ENCODE data around the gene C20orf141.

The C20orf141 gene

GRCh38 chr20:2800521-2801285 lies 14.1 kb upstream of the C20orf141 start, which contains the start of gene CPXM1:
TSS of gene CPXM1 (minus strand) at chr20:2800627. CDS start at chr20:2800572, 55 bp downstream.
- peak; percentile 58 to 83 for DNase-seq (ENCODE audit: low read depth in 1 of 2, low spot score in 1 of 2)
- peak within 1 kb of the TSS; percentile 44 for H3K4me3 ChIP-seq (replicated peaks; ENCODE audit: insufficient read depth, low read length)
- H3K27me3 ChIP-seq (ENCODE audit: insufficient read depth, poor library complexity, severe bottlenecking): peaks cover 38% of the 10 kb centered on the region
- H3K27ac ChIP-seq (replicated peaks): no peak within 1 kb of the TSS
- TF ChIP-seq GABPA (IDR thresholded peaks at IDR 0.05; ENCODE audit: low read depth) (no peak), POLR2AphosphoS5 (IDR thresholded peaks at IDR 0.05; ENCODE audit: low read depth) (peak; percentile 63), SPI1 (IDR thresholded peaks at IDR 0.05; ENCODE audit: borderline replicate concordance, low read depth) (peak; percentile 89)
- TF ChIP-seq, protein P1, sequence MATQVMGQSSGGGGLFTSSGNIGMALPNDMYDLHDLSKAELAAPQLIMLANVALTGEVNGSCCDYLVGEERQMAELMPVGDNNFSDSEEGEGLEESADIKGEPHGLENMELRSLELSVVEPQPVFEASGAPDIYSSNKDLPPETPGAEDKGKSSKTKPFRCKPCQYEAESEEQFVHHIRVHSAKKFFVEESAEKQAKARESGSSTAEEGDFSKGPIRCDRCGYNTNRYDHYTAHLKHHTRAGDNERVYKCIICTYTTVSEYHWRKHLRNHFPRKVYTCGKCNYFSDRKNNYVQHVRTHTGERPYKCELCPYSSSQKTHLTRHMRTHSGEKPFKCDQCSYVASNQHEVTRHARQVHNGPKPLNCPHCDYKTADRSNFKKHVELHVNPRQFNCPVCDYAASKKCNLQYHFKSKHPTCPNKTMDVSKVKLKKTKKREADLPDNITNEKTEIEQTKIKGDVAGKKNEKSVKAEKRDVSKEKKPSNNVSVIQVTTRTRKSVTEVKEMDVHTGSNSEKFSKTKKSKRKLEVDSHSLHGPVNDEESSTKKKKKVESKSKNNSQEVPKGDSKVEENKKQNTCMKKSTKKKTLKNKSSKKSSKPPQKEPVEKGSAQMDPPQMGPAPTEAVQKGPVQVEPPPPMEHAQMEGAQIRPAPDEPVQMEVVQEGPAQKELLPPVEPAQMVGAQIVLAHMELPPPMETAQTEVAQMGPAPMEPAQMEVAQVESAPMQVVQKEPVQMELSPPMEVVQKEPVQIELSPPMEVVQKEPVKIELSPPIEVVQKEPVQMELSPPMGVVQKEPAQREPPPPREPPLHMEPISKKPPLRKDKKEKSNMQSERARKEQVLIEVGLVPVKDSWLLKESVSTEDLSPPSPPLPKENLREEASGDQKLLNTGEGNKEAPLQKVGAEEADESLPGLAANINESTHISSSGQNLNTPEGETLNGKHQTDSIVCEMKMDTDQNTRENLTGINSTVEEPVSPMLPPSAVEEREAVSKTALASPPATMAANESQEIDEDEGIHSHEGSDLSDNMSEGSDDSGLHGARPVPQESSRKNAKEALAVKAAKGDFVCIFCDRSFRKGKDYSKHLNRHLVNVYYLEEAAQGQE (IDR thresholded peaks at IDR 0.05; ENCODE audit: insufficient replicate concordance, low read depth): no peak

DNA sequence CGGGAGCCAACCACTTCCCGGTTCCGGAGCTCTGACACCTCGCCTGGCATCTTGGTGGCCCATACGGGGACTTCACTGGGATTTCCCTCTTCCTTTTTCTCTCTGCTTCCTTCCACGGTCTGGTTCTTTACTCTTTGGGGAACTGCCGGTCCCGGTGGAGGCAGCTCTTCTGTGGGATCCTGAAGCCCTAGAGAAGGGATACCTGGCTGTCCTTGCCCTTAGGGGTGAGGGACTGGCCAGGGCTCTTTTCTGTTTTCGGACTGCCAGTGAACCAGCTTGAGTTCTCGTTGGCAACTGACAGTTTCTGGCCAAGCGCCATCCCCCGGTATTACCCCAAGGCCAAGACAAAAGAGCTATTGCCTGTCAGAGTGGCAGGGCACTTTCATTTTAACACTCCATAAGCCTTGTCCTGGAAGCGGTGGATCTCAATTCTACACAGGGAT lies 13.5 kb upstream of the C20orf141 start:
- H3K27ac ChIP-seq (replicated peaks): no peak overlapping the region

DNA sequence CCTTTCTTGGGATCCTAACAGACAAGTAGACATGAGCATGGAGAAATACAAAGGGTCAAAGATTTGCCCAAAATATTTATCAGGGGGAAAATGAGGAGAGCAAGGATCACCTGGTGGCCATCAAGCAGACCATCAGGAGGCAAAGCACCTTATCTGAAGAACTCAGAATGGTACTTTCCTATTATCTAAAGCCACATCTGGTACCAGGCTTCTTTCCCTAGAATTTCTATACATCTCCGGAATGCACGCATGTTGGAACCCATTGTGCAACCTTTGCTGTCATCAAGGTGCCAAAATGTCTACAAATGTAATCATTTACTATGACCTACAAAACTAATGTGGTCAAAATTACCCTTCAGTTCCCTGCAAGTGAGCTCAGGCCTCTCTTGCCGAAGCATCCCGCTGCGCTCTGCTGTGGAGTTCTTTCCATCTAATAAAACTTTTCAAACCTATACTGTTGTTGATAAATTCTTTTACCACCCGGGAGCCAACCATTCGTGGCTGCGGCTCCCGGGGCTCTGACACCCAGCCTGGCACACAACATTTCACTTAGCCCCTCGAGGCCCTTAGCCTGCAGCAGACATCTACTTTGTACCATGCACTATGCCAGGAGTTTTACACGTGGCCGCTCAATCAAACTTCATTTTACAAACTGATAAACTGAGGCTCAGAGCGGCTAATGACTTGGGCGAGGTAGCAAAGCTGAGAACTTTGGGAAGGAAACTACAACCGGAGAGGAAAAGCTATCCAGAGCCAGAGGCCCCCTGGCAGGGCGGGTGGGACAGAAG lies 10.6 kb upstream of the C20orf141 start:
- Histone ChIP-seq H3K27me3 (ENCODE audit: insufficient read depth, poor library complexity, severe bottlenecking) (peaks cover 42% of the 10 kb centered on the region), H3K27ac (replicated peaks) (no peak overlapping the region), H3K4me3 (replicated peaks; ENCODE audit: insufficient read depth, low read length) (no peak overlapping the region)
- TF ChIP-seq SPI1 (IDR thresholded peaks at IDR 0.05; ENCODE audit: borderline replicate concordance, low read depth) (no peak), GABPA (IDR thresholded peaks at IDR 0.05; ENCODE audit: low read depth) (no peak), POLR2AphosphoS5 (IDR thresholded peaks at IDR 0.05; ENCODE audit: low read depth) (no peak)
- TF ChIP-seq, protein P2, sequence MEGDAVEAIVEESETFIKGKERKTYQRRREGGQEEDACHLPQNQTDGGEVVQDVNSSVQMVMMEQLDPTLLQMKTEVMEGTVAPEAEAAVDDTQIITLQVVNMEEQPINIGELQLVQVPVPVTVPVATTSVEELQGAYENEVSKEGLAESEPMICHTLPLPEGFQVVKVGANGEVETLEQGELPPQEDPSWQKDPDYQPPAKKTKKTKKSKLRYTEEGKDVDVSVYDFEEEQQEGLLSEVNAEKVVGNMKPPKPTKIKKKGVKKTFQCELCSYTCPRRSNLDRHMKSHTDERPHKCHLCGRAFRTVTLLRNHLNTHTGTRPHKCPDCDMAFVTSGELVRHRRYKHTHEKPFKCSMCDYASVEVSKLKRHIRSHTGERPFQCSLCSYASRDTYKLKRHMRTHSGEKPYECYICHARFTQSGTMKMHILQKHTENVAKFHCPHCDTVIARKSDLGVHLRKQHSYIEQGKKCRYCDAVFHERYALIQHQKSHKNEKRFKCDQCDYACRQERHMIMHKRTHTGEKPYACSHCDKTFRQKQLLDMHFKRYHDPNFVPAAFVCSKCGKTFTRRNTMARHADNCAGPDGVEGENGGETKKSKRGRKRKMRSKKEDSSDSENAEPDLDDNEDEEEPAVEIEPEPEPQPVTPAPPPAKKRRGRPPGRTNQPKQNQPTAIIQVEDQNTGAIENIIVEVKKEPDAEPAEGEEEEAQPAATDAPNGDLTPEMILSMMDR (IDR thresholded peaks at IDR 0.05; ENCODE audit: insufficient read depth, low read length): no peak
- TF ChIP-seq, protein P1 (IDR thresholded peaks at IDR 0.05; ENCODE audit: insufficient replicate concordance, low read depth): no peak
- no peak for DNase-seq (ENCODE audit: low read depth in 1 of 2, low spot score in 1 of 2)

More for the DNA sequence above, 13.5 kb upstream of the C20orf141 start:
- peak overlapping the region; percentile 44 for H3K4me3 ChIP-seq (replicated peaks; ENCODE audit: insufficient read depth, low read length)
- TF ChIP-seq SPI1 (IDR thresholded peaks at IDR 0.05; ENCODE audit: borderline replicate concordance, low read depth) (no peak), POLR2AphosphoS5 (IDR thresholded peaks at IDR 0.05; ENCODE audit: low read depth) (no peak), GABPA (IDR thresholded peaks at IDR 0.05; ENCODE audit: low read depth) (no peak)
- TF ChIP-seq, protein P1 (IDR thresholded peaks at IDR 0.05; ENCODE audit: insufficient replicate concordance, low read depth): no peak
- TF ChIP-seq, protein P2 (IDR thresholded peaks at IDR 0.05; ENCODE audit: insufficient read depth, low read length): no peak
- H3K27me3 ChIP-seq (ENCODE audit: insufficient read depth, poor library complexity, severe bottlenecking): peaks cover 42% of the 10 kb centered on the region
- no peak for DNase-seq (ENCODE audit: low read depth in 1 of 2, low spot score in 1 of 2)

All from HL-60 (cell line).